ENCODE results near the gene WIF1. TPM values are rescaled to one million over a fixed set of nuclear protein-coding genes. Genes with fewer than 3 reads are reported as not detected.

WIF1 gene
- polyA plus RNA-seq, 3 donors = not detected

GRCh38 chr12:65168681-65169319 is 47.7 kb upstream of the WIF1 start:
- intact Hi-C loops (cut with micrococcal nuclease) = no loop called here

GRCh38 chr12:65164774-65165173 is 43.7 kb upstream of the WIF1 start:
- intact Hi-C loops (cut with micrococcal nuclease) = no loop called here
- peaks cover 5 to 6% of the 10 kb centered on the region in 2 donors for H3K4me1 ChIP-seq (ENCODE audit: control insufficient read depth in 1 of 2, insufficient read depth in 2 of 2, low read length in 2 of 2)
- no peaks in the 10 kb centered on the region for H3K9me3 ChIP-seq (replicated peaks in 1 of 2; ENCODE audit: control insufficient read depth in 1 of 2, insufficient read depth in 1 of 2, low read length in 2 of 2)
- Mint-ChIP-seq H3K4me3 (no peak overlapping the region), H3K4me1 (no peaks in the 10 kb centered on the region), H3K36me3 (no peaks in the 10 kb centered on the region), H3K27me3 (ENCODE audit: low read depth in 3 of 3) (peaks cover 1 to 7% (median 4%) of the 10 kb centered on the region in 3 donors), H3K9me3 (no peaks in the 10 kb centered on the region), H3K27ac (no peak overlapping the region)
- no peak overlapping the region for H3K4me3 ChIP-seq (replicated peaks in 1 of 3; ENCODE audit: low read depth in 2 of 3, low read length in 3 of 3)
- H3K4me2 ChIP-seq (replicated peaks; ENCODE audit: extremely low read depth, low read length, poor library complexity, severe bottlenecking) = no peak overlapping the region
- peaks cover 3% of the 10 kb centered on the region for H3K79me2 ChIP-seq (ENCODE audit: insufficient read depth, low read length)
- no peaks in the 10 kb centered on the region for H3K27me3 ChIP-seq (ENCODE audit: control insufficient read depth in 2 of 2, insufficient read depth in 2 of 2, low read length in 2 of 2)
- no peak for TF ChIP-seq CTCF (IDR thresholded peaks at IDR 0.05)
- no peak overlapping the region for H3K27ac ChIP-seq (ENCODE audit: low read depth in 1 of 2, low read length in 2 of 2)
- no peaks in the 10 kb centered on the region for H3K36me3 ChIP-seq (replicated peaks in 1 of 2; ENCODE audit: control insufficient read depth in 1 of 2, insufficient read depth in 2 of 2, low read length in 2 of 2)
- H4K20me1 ChIP-seq (ENCODE audit: insufficient read depth, low read length) = no peaks in the 10 kb centered on the region
- H2AFZ ChIP-seq (ENCODE audit: insufficient read depth, low read depth, low read length, poor library complexity, severe bottlenecking) = no peak overlapping the region
- H3K9ac ChIP-seq (ENCODE audit: insufficient read depth, low read length, poor library complexity, severe bottlenecking) = no peak overlapping the region
- no peak for DNase-seq

More at GRCh38 chr12:65168681-65169319, 47.7 kb upstream of the WIF1 start:
- H3K4me3 Mint-ChIP-seq = peak overlapping the region; percentile 99
- Histone ChIP-seq H3K79me2 (ENCODE audit: insufficient read depth, low read length) (peaks cover 43% of the 10 kb centered on the region), H3K27ac (ENCODE audit: low read depth in 1 of 2, low read length in 2 of 2) (peak overlapping the region; percentile 81 to 88), H3K4me2 (replicated peaks; ENCODE audit: extremely low read depth, low read length, poor library complexity, severe bottlenecking) (peak overlapping the region; percentile 89), H3K27me3 (ENCODE audit: control insufficient read depth in 2 of 2, insufficient read depth in 2 of 2, low read length in 2 of 2) (no peaks in the 10 kb centered on the region), H3K4me1 (ENCODE audit: control insufficient read depth in 1 of 2, insufficient read depth in 2 of 2, low read length in 2 of 2) (peaks cover 31 to 39% of the 10 kb centered on the region in 2 donors), H3K36me3 (replicated peaks in 1 of 2; ENCODE audit: control insufficient read depth in 1 of 2, insufficient read depth in 2 of 2, low read length in 2 of 2) (no peaks in the 10 kb centered on the region), H4K20me1 (ENCODE audit: insufficient read depth, low read length) (peaks cover 17% of the 10 kb centered on the region), H3K4me3 (replicated peaks in 1 of 3; ENCODE audit: low read depth in 2 of 3, low read length in 3 of 3) (peak overlapping the region; percentile 65 to 90 (median 76)), H3K9me3 (replicated peaks in 1 of 2; ENCODE audit: control insufficient read depth in 1 of 2, insufficient read depth in 1 of 2, low read length in 2 of 2) (no peaks in the 10 kb centered on the region), H3K9ac (ENCODE audit: insufficient read depth, low read length, poor library complexity, severe bottlenecking) (peak overlapping the region; percentile 98), H2AFZ (ENCODE audit: insufficient read depth, low read depth, low read length, poor library complexity, severe bottlenecking) (peak overlapping the region; percentile 90)
- H3K9me3 Mint-ChIP-seq = peaks cover 0 to 5% (median 0%) of the 10 kb centered on the region in 7 donors
- H3K4me1 Mint-ChIP-seq = peaks cover 29% of the 10 kb centered on the region
- TF ChIP-seq CTCF (IDR thresholded peaks at IDR 0.05) = no peak
- DNase-seq = no peak
- H3K27ac Mint-ChIP-seq = peak overlapping the region; percentile 98 to 100 (median 99)
- peaks cover 0 to 3% (median 0%) of the 10 kb centered on the region in 3 donors for H3K27me3 Mint-ChIP-seq (ENCODE audit: low read depth in 3 of 3)
- H3K36me3 Mint-ChIP-seq = peaks cover 0 to 4% of the 10 kb centered on the region in 2 donors
- 3% methylated on average over 7 of the region's 11 CpGs for WGBS (ENCODE audit: insufficient coverage)
